Caco-2 (cell line): ENCODE results near the gene PACS1. TPM values are rescaled to one million over a fixed set of nuclear protein-coding genes. Genes with fewer than 3 reads are reported as not detected.

Experiments
- BruUV-seq: library from RNA; stranded (reverse); fragments of 400-500 nt; replicated peaks from 2 replicates; lab custom pipeline; 2021; lab: Mats Ljungman, UMichigan
- CTCF ChIA-PET: fragments of 300-600 bp; sonication (Branson Sonifier 250); formaldehyde crosslinking; loops from one replicate; lab custom pipeline; 2022; ENCODE audit warnings: antibody characterized with exemption; lab: Charles Lee
- POLR2A ChIA-PET: fragments of 300-600 bp; sonication (Branson Sonifier 250); formaldehyde crosslinking; loops from one replicate; lab custom pipeline; 2022; ENCODE audit warnings: antibody characterized with exemption; lab: Charles Lee
- DNase-seq, 2 experiments: peaks; one replicate each; pipeline versions ENCODE4 v3.0.0 to v3.0.0-alpha.2; 2020 to 2022
- H3K27me3 ChIP-seq: replicated peaks from 2 replicates; pipeline ENCODE4 v1.6.0; 2011; ENCODE audit warnings: low read length; ENCODE audit not compliant: control insufficient read depth, insufficient read depth
- H3K36me3 ChIP-seq: 2 replicates; pipeline ENCODE4 v1.5.1; 2011; ENCODE audit warnings: low read length; ENCODE audit not compliant: control insufficient read depth, insufficient read depth
- H3K4me1 ChIP-seq: fragments of 250-450 bp; sonication (Bioruptor Pico); 2 replicates; pipeline ENCODE4 v1.5.1; 2020; ENCODE audit warnings: mild to moderate bottlenecking
- H3K4me3 ChIP-seq: 2 replicates; pipeline ENCODE4 v1.5.1; 2011; ENCODE audit warnings: low read depth, mild to moderate bottlenecking, control low read depth, low read length
- H3K9me3 ChIP-seq: fragments of 250-450 bp; sonication (Bioruptor Pico); 2 replicates; pipeline ENCODE4 v1.5.1; 2020; ENCODE audit warnings: mild to moderate bottlenecking, moderate library complexity
- H3K27ac Mint-ChIP-seq: one replicate; pipeline ENCODE4 v1.8.0; 2022; ENCODE audit warnings: mixed read lengths; ENCODE audit not compliant: unreplicated experiment
- H3K27me3 Mint-ChIP-seq: one replicate; pipeline ENCODE4 v1.8.0; 2022; ENCODE audit warnings: mixed read lengths; ENCODE audit not compliant: insufficient read depth, unreplicated experiment
- H3K36me3 Mint-ChIP-seq: one replicate; pipeline ENCODE4 v1.8.0; 2022; ENCODE audit warnings: mild to moderate bottlenecking, mixed read lengths; ENCODE audit not compliant: insufficient read depth, unreplicated experiment
- H3K4me1 Mint-ChIP-seq: one replicate; pipeline ENCODE4 v1.8.0; 2022; ENCODE audit warnings: low read depth, mixed read lengths; ENCODE audit not compliant: unreplicated experiment
- H3K4me3 Mint-ChIP-seq: one replicate; pipeline ENCODE4 v1.8.0; 2022; ENCODE audit warnings: mild to moderate bottlenecking, moderate library complexity, mixed read lengths; ENCODE audit not compliant: unreplicated experiment
- H3K9me3 Mint-ChIP-seq: one replicate; pipeline ENCODE4 v1.8.0; 2022; ENCODE audit warnings: mixed read lengths; ENCODE audit not compliant: unreplicated experiment
- CTCF ChIP-seq, 2 experiments: fragments of 200-600 bp in 1 of 2; IDR thresholded peaks; 1 replicate in 1 of 2; 2 replicates in 1 of 2; pipeline versions ENCODE4 v1.5.1 to v1.8.0; 2011 to 2022; ENCODE audit warnings: antibody characterized with exemption in 1 of 2, control low read depth in 1 of 2, inconsistent platforms in 1 of 2, low read depth in 1 of 2, low read length in 1 of 2, mild to moderate bottlenecking in 1 of 2, moderate library complexity in 1 of 2; ENCODE audit not compliant: insufficient read depth in 1 of 2, severe bottlenecking in 1 of 2, unreplicated experiment in 1 of 2
- intact Hi-C: fragments of 100-400 bp; cut with micrococcal nuclease; formaldehyde crosslinking; loops from one replicate; pipeline ENCODE4 v1.10.0; 2022; ENCODE audit not compliant: unreplicated experiment
- total RNA-seq: library from RNA; stranded (reverse); gene quantifications from 2 replicates; pipeline ENCODE4 v1.2.3, GENCODE V29; 2022

The PACS1 gene
- total RNA-seq, 1 experiment from 2014 or later, result 82.2 TPM

GRCh38 chr11:66283461-66284105 lies 213.5 kb downstream of the PACS1 start:
- peaks cover 5% of the 10 kb centered on the region; the same call in 1 of the 2 replicates for H3K36me3 ChIP-seq
- peaks cover 12% of the 10 kb centered on the region for H3K4me1 ChIP-seq
- H3K4me3 Mint-ChIP-seq, result no peak overlapping the region
- no peaks in the 10 kb centered on the region for H3K9me3 ChIP-seq
- H3K27ac Mint-ChIP-seq, result no peak overlapping the region
- no peak overlapping the region for H3K4me3 ChIP-seq
- H3K27me3 Mint-ChIP-seq, result no peaks in the 10 kb centered on the region
- intact Hi-C loops, result no loop called here
- TF ChIP-seq CTCF (IDR thresholded peaks at IDR 0.05; ENCODE audit: insufficient read depth in 1 of 2, low read depth in 1 of 2, low read length in 1 of 2, severe bottlenecking in 1 of 2, unreplicated experiment in 1 of 2), result peak in 1 of 2 experiments; percentile 15
- CTCF ChIA-PET, result interaction anchor here (0.6 to 1.0 kb wide), 4 partner anchors 8 to 1245 kb away, joined by 3 to 9 read pairs (median 6); partner anchors contain the start of gene TMEM151A
- DNase-seq, result no peak
- H3K27me3 ChIP-seq, result no peaks in the 10 kb centered on the region
- H3K36me3 Mint-ChIP-seq, result peaks cover 43% of the 10 kb centered on the region
- no peaks in the 10 kb centered on the region for H3K9me3 Mint-ChIP-seq
- POLR2A ChIA-PET, result no interaction called here
- no TSS peak for BruUV-seq
- peaks cover 25% of the 10 kb centered on the region for H3K4me1 Mint-ChIP-seq

- Histone ChIP-seq H3K4me3 (no peak overlapping the region), H3K36me3 (peaks cover 5% of the 10 kb centered on the region; the same call in 1 of the 2 replicates), H3K9me3 (no peaks in the 10 kb centered on the region), H3K27me3 (no peaks in the 10 kb centered on the region), H3K4me1 (peaks cover 12% of the 10 kb centered on the region)
- BruUV-seq, result no TSS peak
- intact Hi-C loops, result no loop called here
- Mint-ChIP-seq H3K4me1 (peaks cover 15% of the 10 kb centered on the region), H3K27ac (no peak overlapping the region), H3K36me3 (peaks cover 42% of the 10 kb centered on the region), H3K9me3 (no peaks in the 10 kb centered on the region), H3K27me3 (no peaks in the 10 kb centered on the region), H3K4me3 (no peak overlapping the region)
- POLR2A ChIA-PET, result no interaction called here
- no peak for TF ChIP-seq CTCF (IDR thresholded peaks at IDR 0.05; ENCODE audit: insufficient read depth in 1 of 2, low read depth in 1 of 2, low read length in 1 of 2, severe bottlenecking in 1 of 2, unreplicated experiment in 1 of 2)
- DNase-seq, result no peak
- CTCF ChIA-PET, result interaction anchor here (0.6 to 0.7 kb wide), 2 partner anchors 12 to 14 kb away, joined by 7 to 9 read pairs; no protein-coding TSS in a partner anchor
Measured at GRCh38 chr11:66284526-66285078, 214.5 kb downstream of the PACS1 start.

GRCh38 chr11:66285250-66285947 lies 215.3 kb downstream of the PACS1 start:
- no peaks in the 10 kb centered on the region for H3K9me3 Mint-ChIP-seq
- ChIA-PET CTCF (interaction anchor here (0.6 kb wide), 1 partner anchor 72 kb away, joined by 3 read pairs; no protein-coding TSS in a partner anchor), POLR2A (no interaction called here)
- H3K27me3 Mint-ChIP-seq, result no peaks in the 10 kb centered on the region
- Histone ChIP-seq H3K4me3 (no peak overlapping the region), H3K27me3 (no peaks in the 10 kb centered on the region), H3K9me3 (no peaks in the 10 kb centered on the region), H3K36me3 (peaks cover 5% of the 10 kb centered on the region; the same call in 1 of the 2 replicates), H3K4me1 (peaks cover 20% of the 10 kb centered on the region)
- intact Hi-C loops, result no loop called here
- DNase-seq, result peak in 1 of 2 experiments; percentile 25
- no peak overlapping the region for H3K27ac Mint-ChIP-seq
- no peak for TF ChIP-seq CTCF (IDR thresholded peaks at IDR 0.05; ENCODE audit: insufficient read depth in 1 of 2, low read depth in 1 of 2, low read length in 1 of 2, severe bottlenecking in 1 of 2, unreplicated experiment in 1 of 2)
- peaks cover 45% of the 10 kb centered on the region for H3K36me3 Mint-ChIP-seq
- peaks cover 18% of the 10 kb centered on the region for H3K4me1 Mint-ChIP-seq
- no peak overlapping the region for H3K4me3 Mint-ChIP-seq
- no TSS peak for BruUV-seq
